ENCODE data around the gene FAM89A. TPM values are rescaled to one million over a fixed set of nuclear protein-coding genes. Genes with fewer than 3 reads are reported as not detected.

The FAM89A gene
- total RNA-seq (10.3 TPM), polyA plus RNA-seq (14.6 TPM)

DNA sequence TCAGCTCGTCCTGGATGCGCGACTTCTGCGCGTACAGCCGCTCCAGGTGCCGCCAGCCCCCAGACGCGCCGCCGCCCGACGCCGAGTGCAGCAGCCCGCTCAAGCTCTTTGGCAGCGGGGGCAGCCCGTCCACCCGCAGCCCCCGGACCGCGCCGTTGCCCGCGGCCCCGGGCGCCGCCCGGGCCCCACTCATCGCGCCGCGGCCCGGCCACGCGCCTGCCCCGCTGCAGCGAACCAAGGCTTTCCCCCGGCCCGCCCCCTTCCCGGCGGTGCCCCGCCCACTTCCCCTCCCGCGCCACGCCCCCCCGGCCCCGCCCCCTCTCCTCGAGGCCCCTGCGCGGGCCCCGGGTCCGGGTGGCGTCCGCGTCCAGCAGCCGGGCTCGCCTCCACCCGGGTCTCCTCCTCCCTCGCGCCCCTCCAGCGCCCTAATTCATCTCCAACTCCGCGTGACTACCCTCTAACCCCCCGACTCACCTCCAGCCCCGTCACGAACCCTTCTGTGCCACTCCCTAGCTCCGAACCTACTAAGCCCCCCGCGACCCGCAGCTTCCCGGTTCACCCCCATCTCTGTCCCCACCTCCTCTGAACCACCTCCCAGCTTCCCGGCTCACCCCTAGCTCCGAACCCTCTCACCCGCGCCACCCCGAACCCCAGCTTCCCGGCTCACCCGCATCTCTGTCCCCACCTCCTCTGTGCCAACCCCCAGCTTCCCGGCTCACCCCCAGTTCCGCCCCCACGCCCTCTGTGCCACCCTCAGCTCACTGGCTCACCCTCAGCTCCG lies at the start of gene FAM89A:
FAM89A (minus strand) TSS at position 236 of the 781 bp plus-strand sequence; CDS start at position 193, 43 bp downstream.
- H3K4me1 ChIP-seq (ENCODE audit: insufficient read depth), result no peaks in the 10 kb centered on the region
- H3K4me3 ChIP-seq (ENCODE audit: low read depth, low read length), result peak within 1 kb of the TSS; percentile 80
- no peak for DNase-seq (ENCODE audit: extremely low spot score)
- no peaks in the 10 kb centered on the region for H3K36me3 ChIP-seq (ENCODE audit: insufficient read depth)
- peak within 1 kb of the TSS; percentile 49 for H3K27ac ChIP-seq (ENCODE audit: low read depth)
- WGBS, result 1% methylated on average over 81 of the region's 82 CpGs

DNA sequence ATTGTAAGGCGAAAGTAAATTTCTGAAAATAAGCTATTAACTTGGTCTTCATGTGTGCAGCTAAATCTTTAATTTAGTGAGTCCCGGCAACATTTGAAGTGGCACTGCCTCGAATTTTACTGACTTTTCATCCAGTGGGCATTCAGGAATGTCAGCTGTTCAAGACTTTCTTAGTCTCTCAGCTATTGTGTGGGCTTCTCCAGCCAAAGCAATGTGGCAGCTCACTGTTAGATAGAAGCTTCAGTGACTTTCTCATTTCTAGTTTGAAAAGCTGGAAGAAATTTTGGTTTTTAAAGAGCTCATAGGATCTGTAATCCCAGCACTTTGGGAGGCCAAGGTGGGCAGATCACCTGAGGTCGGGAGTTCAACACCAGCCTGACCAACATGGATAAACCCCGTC lies 44.3 kb upstream of the FAM89A start:
- DNase-seq (ENCODE audit: extremely low spot score), result no peak
- H3K4me3 ChIP-seq (ENCODE audit: low read depth, low read length), result no peak overlapping the region
- no peak overlapping the region for H3K27ac ChIP-seq (ENCODE audit: low read depth)
- no peaks in the 10 kb centered on the region for H3K4me1 ChIP-seq (ENCODE audit: insufficient read depth)
- no peaks in the 10 kb centered on the region for H3K36me3 ChIP-seq (ENCODE audit: insufficient read depth)
- 81% methylated on average over 5 of the region's 5 CpGs for WGBS

DNA sequence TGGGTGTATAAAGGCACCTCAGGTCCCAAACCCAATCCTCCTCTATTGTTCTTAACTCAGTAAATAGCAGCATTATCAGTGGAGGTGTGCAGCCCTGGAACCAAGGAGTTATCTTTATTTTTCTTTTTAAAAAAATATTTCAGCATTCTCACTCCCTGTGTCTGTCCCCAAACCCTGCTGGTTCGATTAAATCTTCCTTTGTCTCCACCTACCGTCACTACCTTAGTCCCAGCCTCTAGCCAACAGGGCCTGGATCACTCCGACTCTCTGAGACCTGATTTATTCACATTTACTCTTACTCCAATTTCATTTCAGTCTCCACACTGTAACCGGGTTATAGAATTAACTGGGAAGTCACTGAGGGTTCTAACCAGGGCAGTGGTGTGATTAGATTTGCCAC lies 39.1 kb upstream of the FAM89A start:
- H3K4me1 ChIP-seq (ENCODE audit: insufficient read depth), result no peaks in the 10 kb centered on the region
- WGBS, result 87% methylated on average over 4 of the region's 4 CpGs
- no peaks in the 10 kb centered on the region for H3K36me3 ChIP-seq (ENCODE audit: insufficient read depth)
- no peak overlapping the region for H3K27ac ChIP-seq (ENCODE audit: low read depth)
- no peak for DNase-seq (ENCODE audit: extremely low spot score)
- H3K4me3 ChIP-seq (ENCODE audit: low read depth, low read length), result no peak overlapping the region

DNA sequence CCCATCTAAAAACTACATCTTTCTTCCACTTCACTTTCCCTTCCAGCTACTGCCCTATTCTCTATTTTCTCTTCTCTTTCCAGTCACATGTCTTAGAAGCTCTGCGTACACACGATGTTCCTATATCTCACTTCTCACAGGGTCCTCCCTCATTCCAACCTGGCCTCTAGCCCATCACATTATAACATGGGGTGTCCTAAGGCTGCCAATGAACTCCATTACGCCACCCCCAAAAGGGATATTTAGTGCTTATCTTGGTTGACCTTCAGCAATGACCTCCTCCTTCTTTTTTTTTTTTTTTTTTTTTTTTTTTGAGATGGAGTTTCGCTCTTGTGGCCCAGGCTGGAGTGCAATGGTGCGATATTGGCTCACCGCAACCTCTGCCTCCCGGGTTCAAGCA lies 38.2 kb upstream of the FAM89A start:
- WGBS, result 87% methylated on average over 7 of the region's 7 CpGs
- no peaks in the 10 kb centered on the region for H3K4me1 ChIP-seq (ENCODE audit: insufficient read depth)
- no peaks in the 10 kb centered on the region for H3K36me3 ChIP-seq (ENCODE audit: insufficient read depth)
- H3K4me3 ChIP-seq (ENCODE audit: low read depth, low read length), result no peak overlapping the region
- H3K27ac ChIP-seq (ENCODE audit: low read depth), result no peak overlapping the region
- DNase-seq (ENCODE audit: extremely low spot score), result no peak

DNA sequence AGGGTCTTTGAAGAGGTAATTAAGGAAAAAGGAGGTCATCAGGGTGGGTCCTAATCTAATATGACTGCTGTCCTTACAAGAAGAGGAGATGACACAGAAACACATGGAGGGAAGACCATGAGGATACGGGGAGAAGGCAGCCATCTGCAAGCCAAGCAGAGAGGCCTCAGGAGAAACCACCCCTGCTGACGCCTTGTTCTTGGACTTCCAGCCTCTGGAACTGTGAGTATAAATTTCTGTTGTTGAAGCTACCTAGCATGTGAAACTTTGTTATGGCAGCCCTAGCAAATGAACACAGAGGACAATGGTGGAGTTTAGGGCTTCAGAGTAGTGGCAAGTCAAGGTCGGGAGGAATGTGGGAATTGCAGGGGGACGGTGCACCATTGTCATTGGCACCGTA lies 36.7 kb upstream of the FAM89A start:
- 95% methylated on average over 5 of the region's 5 CpGs for WGBS
- Histone ChIP-seq H3K27ac (ENCODE audit: low read depth) (no peak overlapping the region), H3K36me3 (ENCODE audit: insufficient read depth) (no peaks in the 10 kb centered on the region), H3K4me1 (ENCODE audit: insufficient read depth) (no peaks in the 10 kb centered on the region), H3K4me3 (ENCODE audit: low read depth, low read length) (no peak overlapping the region)
- DNase-seq (ENCODE audit: extremely low spot score), result no peak

DNA sequence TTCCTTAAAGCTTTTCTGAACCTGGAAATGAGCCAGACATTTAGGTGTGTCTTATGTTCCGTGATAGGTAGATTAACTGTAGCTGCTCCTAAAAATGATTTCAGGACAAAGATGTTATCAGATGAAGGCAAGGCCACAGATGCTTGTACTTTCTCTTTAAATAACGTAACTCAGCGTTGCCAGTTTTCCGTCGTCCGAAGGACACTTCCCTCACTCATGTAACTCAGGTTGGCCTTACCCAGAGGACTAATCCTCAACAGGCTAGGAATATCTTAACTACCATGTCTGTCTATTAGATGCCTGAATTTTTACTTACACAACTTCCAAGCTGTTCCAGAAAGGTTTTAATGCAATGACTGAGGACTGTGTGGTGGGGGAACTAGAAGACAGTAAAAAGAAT lies 35.4 kb upstream of the FAM89A start:
- no peak overlapping the region for H3K27ac ChIP-seq (ENCODE audit: low read depth)
- no peak overlapping the region for H3K4me3 ChIP-seq (ENCODE audit: low read depth, low read length)
- H3K36me3 ChIP-seq (ENCODE audit: insufficient read depth), result no peaks in the 10 kb centered on the region
- WGBS, result 56% methylated on average over 6 of the region's 6 CpGs
- H3K4me1 ChIP-seq (ENCODE audit: insufficient read depth), result no peaks in the 10 kb centered on the region
- no peak for DNase-seq (ENCODE audit: extremely low spot score)

DNA sequence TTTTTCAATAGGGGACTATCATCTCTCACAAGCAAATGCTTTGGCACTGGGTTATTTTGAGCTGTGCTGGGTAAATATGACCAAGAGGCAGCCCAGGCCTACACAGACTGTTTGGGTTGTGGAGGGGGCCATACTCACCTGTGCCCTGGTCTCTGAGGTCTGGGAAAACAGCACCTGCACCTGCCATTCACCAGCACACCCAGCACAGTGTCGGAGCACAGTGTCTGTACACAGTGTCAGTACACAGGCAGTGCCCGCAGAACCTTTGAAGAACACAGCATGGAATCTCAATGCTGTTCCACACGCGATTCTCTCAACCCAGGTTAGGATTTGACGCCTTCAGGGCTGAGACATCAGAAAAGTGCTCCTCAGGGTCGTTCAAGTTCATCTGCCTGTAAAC lies 35.0 kb upstream of the FAM89A start:
- H3K36me3 ChIP-seq (ENCODE audit: insufficient read depth), result no peaks in the 10 kb centered on the region
- no peak for DNase-seq (ENCODE audit: extremely low spot score)
- 87% methylated on average over 6 of the region's 6 CpGs for WGBS
- no peak overlapping the region for H3K4me3 ChIP-seq (ENCODE audit: low read depth, low read length)
- no peak overlapping the region for H3K27ac ChIP-seq (ENCODE audit: low read depth)
- H3K4me1 ChIP-seq (ENCODE audit: insufficient read depth), result no peaks in the 10 kb centered on the region

DNA sequence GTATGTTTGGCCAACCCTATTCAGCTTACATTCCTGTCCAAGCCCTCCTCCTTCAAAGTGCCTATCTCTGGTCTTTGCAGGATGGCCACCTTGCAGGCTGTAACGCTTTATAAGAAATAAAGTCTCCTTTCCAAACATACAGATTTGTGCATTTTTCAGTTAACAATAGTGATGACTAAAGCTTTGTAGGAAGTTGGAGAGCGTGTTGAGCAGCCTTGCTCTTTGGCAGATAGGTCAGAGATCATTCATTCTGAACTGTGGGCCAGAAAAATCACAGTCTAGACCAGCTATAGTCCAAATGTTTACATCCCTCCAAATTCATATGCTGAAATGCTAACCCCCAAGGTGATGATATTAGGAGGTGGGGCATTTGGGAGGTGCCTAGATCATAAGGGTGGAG lies 34.0 kb upstream of the FAM89A start:
- Histone ChIP-seq H3K27ac (ENCODE audit: low read depth) (no peak overlapping the region), H3K36me3 (ENCODE audit: insufficient read depth) (no peaks in the 10 kb centered on the region), H3K4me3 (ENCODE audit: low read depth, low read length) (no peak overlapping the region), H3K4me1 (ENCODE audit: insufficient read depth) (no peaks in the 10 kb centered on the region)
- WGBS, result 89% methylated on average over 2 of the region's 2 CpGs
- DNase-seq (ENCODE audit: extremely low spot score), result no peak

DNA sequence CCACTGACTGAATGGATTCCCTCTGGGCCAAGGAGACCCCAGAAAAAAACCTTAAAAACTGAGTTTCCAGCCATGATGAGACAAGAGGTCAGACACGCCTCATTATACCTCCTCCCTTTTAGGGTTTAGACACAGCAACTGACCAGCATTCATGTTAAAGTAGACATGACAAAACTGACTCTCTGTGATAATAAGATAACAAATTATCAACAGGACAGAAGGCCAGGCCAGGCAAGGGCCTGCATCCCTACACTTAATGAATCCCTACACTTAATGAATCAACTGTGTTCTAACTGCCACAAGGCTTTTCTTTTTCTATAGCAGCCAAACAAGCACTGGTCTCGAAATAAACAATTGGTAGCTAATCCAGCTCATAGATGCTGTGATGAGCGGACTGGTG lies 33.3 kb upstream of the FAM89A start:
- no peak for DNase-seq (ENCODE audit: extremely low spot score)
- no peak overlapping the region for H3K4me3 ChIP-seq (ENCODE audit: low read depth, low read length)
- no peak overlapping the region for H3K27ac ChIP-seq (ENCODE audit: low read depth)
- no peaks in the 10 kb centered on the region for H3K36me3 ChIP-seq (ENCODE audit: insufficient read depth)
- 96% methylated on average over 3 of the region's 3 CpGs for WGBS
- no peaks in the 10 kb centered on the region for H3K4me1 ChIP-seq (ENCODE audit: insufficient read depth)

DNA sequence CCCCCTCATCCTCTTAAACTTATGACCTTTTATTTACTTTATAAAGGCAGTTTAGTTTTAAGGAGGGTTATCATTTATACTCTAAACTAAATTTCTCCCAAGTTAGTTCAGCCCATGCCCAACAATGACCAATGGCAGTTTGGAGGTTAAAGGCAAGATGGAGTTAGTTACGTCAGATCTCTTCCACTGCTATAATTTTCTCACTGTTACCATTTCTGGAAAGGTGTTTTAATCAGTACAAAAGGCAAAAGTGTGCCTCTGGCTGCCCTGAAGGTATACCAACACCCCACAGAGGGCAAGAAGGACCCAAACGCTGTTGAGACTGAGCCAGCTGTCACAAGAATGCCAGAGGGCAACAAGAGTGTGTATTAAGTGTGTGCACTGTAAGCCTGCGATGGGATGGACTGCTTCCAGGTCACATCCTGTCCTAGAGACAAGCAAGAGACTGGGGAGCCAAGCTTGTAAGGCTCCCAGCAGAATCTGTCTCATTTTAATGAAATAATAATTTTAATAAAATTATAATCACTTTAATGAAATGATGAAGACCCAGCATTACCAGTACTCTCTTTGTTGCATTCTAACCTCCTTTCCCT lies 32.5 kb upstream of the FAM89A start:
- 55% methylated on average over 3 of the region's 3 CpGs for WGBS
- H3K4me1 ChIP-seq (ENCODE audit: insufficient read depth), result no peaks in the 10 kb centered on the region
- no peaks in the 10 kb centered on the region for H3K36me3 ChIP-seq (ENCODE audit: insufficient read depth)
- H3K27ac ChIP-seq (ENCODE audit: low read depth), result no peak overlapping the region
- H3K4me3 ChIP-seq (ENCODE audit: low read depth, low read length), result no peak overlapping the region
- no peak for DNase-seq (ENCODE audit: extremely low spot score)

DNA sequence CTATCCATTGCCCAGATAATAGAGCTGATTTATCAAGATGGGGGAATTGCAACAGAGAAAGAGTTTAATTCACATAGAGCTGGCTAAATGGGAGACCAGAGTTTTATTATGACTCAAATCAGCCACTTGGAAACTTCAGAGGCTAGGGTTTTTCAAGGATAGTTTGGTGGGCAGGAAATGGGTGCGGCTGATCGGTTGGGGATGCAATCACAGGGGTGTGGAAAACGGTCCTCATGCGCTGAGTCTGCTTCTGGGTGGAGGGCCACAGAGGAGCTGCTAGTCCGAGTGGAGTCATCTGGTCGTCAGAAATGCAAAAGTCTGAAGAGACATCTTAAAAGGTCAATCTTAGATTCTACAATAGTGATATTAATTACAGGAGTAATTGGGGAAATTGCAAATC lies 32.0 kb upstream of the FAM89A start:
- no peak for DNase-seq (ENCODE audit: extremely low spot score)
- Histone ChIP-seq H3K4me1 (ENCODE audit: insufficient read depth) (no peaks in the 10 kb centered on the region), H3K4me3 (ENCODE audit: low read depth, low read length) (no peak overlapping the region), H3K27ac (ENCODE audit: low read depth) (no peak overlapping the region), H3K36me3 (ENCODE audit: insufficient read depth) (no peaks in the 10 kb centered on the region)
- WGBS, result 83% methylated on average over 6 of the region's 6 CpGs

DNA sequence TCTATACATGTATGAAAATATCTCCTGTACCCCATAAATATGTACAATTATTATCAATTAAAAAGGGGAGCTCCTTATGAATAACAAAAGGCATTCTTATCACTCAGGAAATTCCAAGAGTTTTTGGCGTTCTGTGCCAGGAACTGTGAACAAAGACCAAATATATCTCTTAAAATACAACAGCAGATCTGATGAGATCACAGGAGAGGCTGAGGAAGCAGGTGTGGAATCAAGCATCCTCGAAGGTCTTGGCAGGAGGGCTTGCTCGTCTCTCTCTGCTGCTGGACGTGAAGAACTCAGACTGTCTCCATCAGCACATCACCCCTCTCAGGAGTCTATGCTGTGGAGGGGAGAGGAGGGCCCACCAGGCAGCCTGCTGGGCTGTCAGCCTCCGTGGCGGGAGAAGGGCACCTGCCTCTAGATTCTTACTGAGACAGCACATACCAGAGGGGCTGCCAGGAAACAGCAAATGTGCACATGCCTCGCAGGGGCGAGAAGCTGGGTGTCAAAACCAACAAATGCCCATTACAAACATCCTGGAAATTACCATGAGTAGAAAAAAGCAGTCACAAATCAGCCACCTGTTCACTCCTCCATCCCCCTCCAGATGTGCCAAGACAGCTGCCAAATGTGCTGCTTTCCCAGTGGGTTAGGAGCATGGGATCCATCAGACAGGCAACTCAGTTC lies 30.8 kb upstream of the FAM89A start:
- H3K36me3 ChIP-seq (ENCODE audit: insufficient read depth), result no peaks in the 10 kb centered on the region
- no peak overlapping the region for H3K4me3 ChIP-seq (ENCODE audit: low read depth, low read length)
- no peak overlapping the region for H3K27ac ChIP-seq (ENCODE audit: low read depth)
- H3K4me1 ChIP-seq (ENCODE audit: insufficient read depth), result no peaks in the 10 kb centered on the region
- no peak for DNase-seq (ENCODE audit: extremely low spot score)
- WGBS, result 47% methylated on average over 8 of the region's 8 CpGs

DNA sequence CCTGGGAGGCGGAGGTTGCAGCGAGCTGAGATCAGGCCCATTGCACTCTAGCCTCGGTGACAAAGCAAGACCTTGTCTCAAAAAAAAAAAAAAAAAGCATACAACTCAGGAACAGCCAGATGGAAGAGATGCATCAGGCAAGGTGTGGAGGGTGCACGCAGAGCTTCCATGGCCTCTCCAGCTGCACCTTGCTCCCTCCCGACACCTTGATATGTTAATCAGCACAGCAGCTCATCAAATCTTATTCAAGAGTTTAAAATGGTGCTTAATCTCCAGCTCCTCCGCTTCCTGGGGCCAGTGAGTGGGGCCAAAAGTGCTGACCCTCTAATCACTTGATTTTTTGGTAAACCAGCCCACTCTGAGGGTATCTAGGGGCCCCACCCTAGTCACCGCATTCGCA lies 29.3 kb upstream of the FAM89A start:
- 89% methylated on average over 8 of the region's 8 CpGs for WGBS
- no peak overlapping the region for H3K4me3 ChIP-seq (ENCODE audit: low read depth, low read length)

DNA sequence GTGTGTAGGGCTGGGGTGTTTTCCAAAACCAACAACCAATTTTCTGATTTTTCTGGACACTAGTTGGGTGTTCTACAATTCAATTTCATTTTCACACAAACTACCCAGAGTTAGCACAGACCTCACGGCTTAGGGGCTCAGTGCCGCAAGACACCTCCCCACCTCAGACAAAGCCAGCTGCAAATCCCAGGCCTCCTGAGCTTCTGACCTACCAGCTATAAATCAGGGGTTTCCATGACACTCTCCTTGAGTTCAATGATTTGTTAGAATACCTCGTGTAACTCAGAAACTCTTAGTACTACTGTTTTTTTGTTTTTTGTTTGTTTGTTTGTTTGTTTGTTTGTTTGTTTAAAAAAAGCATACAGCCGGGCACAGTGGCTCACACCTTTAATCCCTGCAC lies 28.7 kb upstream of the FAM89A start:
- Histone ChIP-seq H3K36me3 (ENCODE audit: insufficient read depth) (no peaks in the 10 kb centered on the region), H3K4me1 (ENCODE audit: insufficient read depth) (no peaks in the 10 kb centered on the region), H3K27ac (ENCODE audit: low read depth) (no peak overlapping the region), H3K4me3 (ENCODE audit: low read depth, low read length) (no peak overlapping the region)
- DNase-seq (ENCODE audit: extremely low spot score), result no peak
- WGBS, result 67% methylated on average over 4 of the region's 4 CpGs

More for the DNA sequence above, 29.3 kb upstream of the FAM89A start:
- Histone ChIP-seq H3K4me1 (ENCODE audit: insufficient read depth) (no peaks in the 10 kb centered on the region), H3K36me3 (ENCODE audit: insufficient read depth) (no peaks in the 10 kb centered on the region), H3K27ac (ENCODE audit: low read depth) (no peak overlapping the region)
- no peak for DNase-seq (ENCODE audit: extremely low spot score)

Data from urinary bladder (tissue), 4 donors.